Pancreas (tissue), 10 donors: Measurements from ENCODE around the gene MYO18A. TPM values are rescaled to one million over a fixed set of nuclear protein-coding genes. Genes with fewer than 3 reads are reported as not detected.

Experiments
- ATAC-seq, 4 donors: fragments of 200-7000 bp; cut with Tn5 transposase; one replicate each; pipeline versions ENCODE4 v1.8.0 to v1.9.1; 2020; ENCODE audit warnings: mild to moderate bottlenecking in 4 of 4, moderate library complexity in 4 of 4
- DNase-seq, 6 donors: peaks; one replicate each; pipeline ENCODE4 v3.0.0-alpha.2; 2020
- FAIRE-seq: peaks from 2 replicates; lab custom pipeline; 2012; peaks lifted over from hg19 to GRCh38; lab: Jason Lieb, UNC
- H3K27ac ChIP-seq, 4 donors: fragments of 200-600 bp; sonication (generic); 1 replicate in 3 of 4; 2 replicates in 1 of 4; pipeline versions ENCODE4 v1.5.0 to v1.8.0; 2020
- H3K27me3 ChIP-seq, 4 donors: fragments of 200-600 bp; one replicate each; pipeline ENCODE4 v1.8.0; 2021
- H3K36me3 ChIP-seq, 3 donors: fragments of 200-600 bp; sonication (generic) in 1 of 3; one replicate each; pipeline versions ENCODE4 v1.5.0 to v1.8.0; 2020 to 2021
- H3K4me1 ChIP-seq, 3 donors: fragments of 200-600 bp; one replicate each; pipeline ENCODE4 v1.8.0; 2021
- H3K4me3 ChIP-seq, 4 donors: fragments of 200-600 bp; sonication (generic) in 2 of 4; one replicate each; pipeline versions ENCODE4 v1.5.0 to v1.8.0; 2020 to 2021
- H3K9me3 ChIP-seq, 4 donors: fragments of 200-600 bp; one replicate each; pipeline ENCODE4 v1.8.0; 2021
- WGBS, 2 donors: extraction: QIAGEN DNeasy Blood & Tissue Kit; methylation state at CpG; one replicate each; pipeline ENCODE4 v1.1.7; 2013; 5-methylcytosine and 5-hydroxymethylcytosine counted together
- intact Hi-C, 3 donors: fragments of 100-400 bp; cut with DNase I; formaldehyde crosslinking; loops; one replicate each; pipeline versions ENCODE4 v1.11.1 to v1.14.2; 2022
- polyA plus RNA-seq, 2 donors: library from polyadenylated mRNA; stranded (reverse); fragments of 200-250 nt; gene quantifications; one replicate each; pipeline ENCODE4 v1.2.3, GENCODE V29; 2013
- total RNA-seq, 6 donors: library from RNA; stranded (reverse); fragmentation: NEBNext Ultra II Directional in 4 of 6; extraction: Animal tissue kit (Norgen Biotek cat#: 25700) in 4 of 6; gene quantifications; one replicate each; pipeline versions ENCODE4 v1.2.1 to v1.2.4, GENCODE V29; 2021 to 2023
- TF ChIP-seq, protein P1 (sequence below), 4 donors: fragments of 200-600 bp; sonication (generic) in 3 of 4; IDR thresholded peaks; one replicate each; pipeline versions ENCODE4 v1.5.0 to v1.8.0; 2021; ENCODE audit warnings: antibody characterized with exemption in 4 of 4
- donor health status: healthy with polysubstance abuse.
- donor health status: DM: no; HTN: no; CAD: no; lungs with moderate emphysema.
- donor health status: DM: no; HTN: no; CAD: no.
- donor health status: control.
- donor health status: control.
- donor health status: Bipolar disorder and iron deficiency.
- donor health status: DM: yes; HTN: yes; CAD: no.
- donor health status: DM: no; HTN: no; CAD: no.
- donor health status: DM: no; HTN: no; CAD: no.
- donor health status: DM: yes; HTN: yes; CAD: no.

Gene MYO18A
- total and polyA plus RNA-seq, 8 donors, result 21.3 to 85.3 (median 33.5) TPM

DNA sequence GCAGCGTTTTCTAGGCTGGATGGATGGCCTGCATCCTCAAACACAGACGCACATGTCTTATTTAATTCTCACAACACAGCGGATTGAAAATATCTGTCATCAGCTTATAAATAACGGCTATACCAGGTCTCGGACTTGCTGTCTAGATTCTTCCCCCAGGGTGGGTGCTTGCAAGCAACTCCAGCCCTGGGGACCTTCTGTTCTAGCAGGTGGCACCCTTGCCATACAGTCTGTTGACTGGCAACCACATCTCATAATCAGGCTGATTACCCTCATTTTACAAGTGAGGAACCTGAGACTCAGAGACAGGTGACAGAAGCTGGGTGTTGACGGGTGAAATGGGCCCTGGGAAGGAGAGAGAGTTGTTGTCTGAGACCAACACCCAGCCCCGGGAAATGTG, 158.1 kb downstream of the MYO18A start:
- Histone ChIP-seq H3K36me3 (no peaks in the 10 kb centered on the region), H3K4me3 (no peak overlapping the region), H3K27ac (no peak overlapping the region), H3K4me1 (peaks cover 0 to 4% (median 0%) of the 10 kb centered on the region in 3 donors), H3K9me3 (no peaks in the 10 kb centered on the region), H3K27me3 (no peaks in the 10 kb centered on the region)
- intact Hi-C loops, result no loop called here
- TF ChIP-seq, protein P1, sequence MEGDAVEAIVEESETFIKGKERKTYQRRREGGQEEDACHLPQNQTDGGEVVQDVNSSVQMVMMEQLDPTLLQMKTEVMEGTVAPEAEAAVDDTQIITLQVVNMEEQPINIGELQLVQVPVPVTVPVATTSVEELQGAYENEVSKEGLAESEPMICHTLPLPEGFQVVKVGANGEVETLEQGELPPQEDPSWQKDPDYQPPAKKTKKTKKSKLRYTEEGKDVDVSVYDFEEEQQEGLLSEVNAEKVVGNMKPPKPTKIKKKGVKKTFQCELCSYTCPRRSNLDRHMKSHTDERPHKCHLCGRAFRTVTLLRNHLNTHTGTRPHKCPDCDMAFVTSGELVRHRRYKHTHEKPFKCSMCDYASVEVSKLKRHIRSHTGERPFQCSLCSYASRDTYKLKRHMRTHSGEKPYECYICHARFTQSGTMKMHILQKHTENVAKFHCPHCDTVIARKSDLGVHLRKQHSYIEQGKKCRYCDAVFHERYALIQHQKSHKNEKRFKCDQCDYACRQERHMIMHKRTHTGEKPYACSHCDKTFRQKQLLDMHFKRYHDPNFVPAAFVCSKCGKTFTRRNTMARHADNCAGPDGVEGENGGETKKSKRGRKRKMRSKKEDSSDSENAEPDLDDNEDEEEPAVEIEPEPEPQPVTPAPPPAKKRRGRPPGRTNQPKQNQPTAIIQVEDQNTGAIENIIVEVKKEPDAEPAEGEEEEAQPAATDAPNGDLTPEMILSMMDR (IDR thresholded peaks at IDR 0.05), result no peak
- no peak for DNase-seq
- 84 to 93% methylated on average over 7 of the region's 7 CpGs for WGBS, 2 donors
- no peak for FAIRE-seq
- no peak for ATAC-seq

DNA sequence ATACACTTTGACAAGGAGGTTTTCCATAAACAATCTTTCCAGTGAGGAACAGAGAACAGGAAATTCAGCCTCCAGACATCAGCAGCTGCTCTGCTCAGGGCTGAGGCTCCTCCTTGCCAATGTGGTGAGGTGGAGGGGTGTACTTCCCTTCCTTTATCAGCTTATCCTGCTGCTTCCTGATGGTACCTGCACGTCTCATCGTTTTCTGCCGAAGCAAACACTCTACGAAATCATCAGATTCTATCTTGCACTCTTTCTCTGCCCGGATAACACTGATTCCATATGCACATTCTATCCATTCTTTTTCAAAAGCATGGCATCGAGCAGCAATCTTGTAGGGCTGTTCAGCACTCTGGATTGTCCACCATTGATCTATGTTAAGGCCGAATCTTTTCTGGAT, 159.0 kb downstream of the MYO18A start:
- ATAC-seq, result no peak
- WGBS, 2 donors, result 77 to 82% methylated on average over 7 of the region's 7 CpGs
- no peaks in the 10 kb centered on the region for H3K36me3 ChIP-seq
- H3K4me3 ChIP-seq, result no peak overlapping the region
- no peaks in the 10 kb centered on the region for H3K9me3 ChIP-seq
- H3K27me3 ChIP-seq, result no peaks in the 10 kb centered on the region
- no peak overlapping the region for H3K27ac ChIP-seq
- H3K4me1 ChIP-seq, result peaks cover 0 to 4% (median 0%) of the 10 kb centered on the region in 3 donors
- DNase-seq, result no peak
- TF ChIP-seq, protein P1 (IDR thresholded peaks at IDR 0.05), result no peak
- no peak for FAIRE-seq
- intact Hi-C loops, result no loop called here

Other genes with a start within 250 kb of the MYO18A start
- gene PHF12, start 228.9 kb downstream of the MYO18A start, total RNA-seq, result 10 to 100 TPM; 19.9 to 31.6 (median 25.6) TPM
- gene PHF12, start 228.9 kb downstream of the MYO18A start, polyA plus RNA-seq, result 10 to 100 TPM; 23.5 to 25.7 TPM
- 1 to 10 TPM in 1 of 6 donors, under 1 TPM in 5; 0.13 to 1.0 (median 0.52) TPM for gene SEZ6, start 174.4 kb downstream of the MYO18A start, total RNA-seq
- gene SEZ6, start 174.4 kb downstream of the MYO18A start, polyA plus RNA-seq, result 1 to 10 TPM; 1.6 to 5.0 TPM
- 1 to 10 TPM in 1 of 6 donors, under 1 TPM in 5; 0.55 to 1.1 (median 0.76) TPM for gene PIPOX, start 137.3 kb downstream of the MYO18A start, total RNA-seq
- 1 to 10 TPM; 1.3 to 2.9 TPM for gene PIPOX, start 137.3 kb downstream of the MYO18A start, polyA plus RNA-seq
- gene CRYBA1, start 66.5 kb upstream of the MYO18A start, total RNA-seq, result not detected
- not detected for gene CRYBA1, start 66.5 kb upstream of the MYO18A start, polyA plus RNA-seq
- gene NUFIP2, start 113.8 kb upstream of the MYO18A start, total RNA-seq, result 10 to 100 TPM; 13.6 to 28.1 (median 17.4) TPM
- 10 to 100 TPM in 1 of 2 donors, 1 to 10 TPM in 1; 8.7 to 12.7 TPM for gene NUFIP2, start 113.8 kb upstream of the MYO18A start, polyA plus RNA-seq
- 10 to 100 TPM; 15.6 to 31.8 (median 18.5) TPM for gene TAOK1, start 210.0 kb upstream of the MYO18A start, total RNA-seq
- 1 to 10 TPM; 5.4 to 6.6 TPM for gene TAOK1, start 210.0 kb upstream of the MYO18A start, polyA plus RNA-seq